ENCODE results near the gene BMPR2.

The BMPR2 gene

GRCh38 chr2:202605174-202605573, 229.0 kb downstream of the BMPR2 start:
- no peak for DNase-seq (ENCODE audit: low read depth)
- TF ChIP-seq, protein P1, sequence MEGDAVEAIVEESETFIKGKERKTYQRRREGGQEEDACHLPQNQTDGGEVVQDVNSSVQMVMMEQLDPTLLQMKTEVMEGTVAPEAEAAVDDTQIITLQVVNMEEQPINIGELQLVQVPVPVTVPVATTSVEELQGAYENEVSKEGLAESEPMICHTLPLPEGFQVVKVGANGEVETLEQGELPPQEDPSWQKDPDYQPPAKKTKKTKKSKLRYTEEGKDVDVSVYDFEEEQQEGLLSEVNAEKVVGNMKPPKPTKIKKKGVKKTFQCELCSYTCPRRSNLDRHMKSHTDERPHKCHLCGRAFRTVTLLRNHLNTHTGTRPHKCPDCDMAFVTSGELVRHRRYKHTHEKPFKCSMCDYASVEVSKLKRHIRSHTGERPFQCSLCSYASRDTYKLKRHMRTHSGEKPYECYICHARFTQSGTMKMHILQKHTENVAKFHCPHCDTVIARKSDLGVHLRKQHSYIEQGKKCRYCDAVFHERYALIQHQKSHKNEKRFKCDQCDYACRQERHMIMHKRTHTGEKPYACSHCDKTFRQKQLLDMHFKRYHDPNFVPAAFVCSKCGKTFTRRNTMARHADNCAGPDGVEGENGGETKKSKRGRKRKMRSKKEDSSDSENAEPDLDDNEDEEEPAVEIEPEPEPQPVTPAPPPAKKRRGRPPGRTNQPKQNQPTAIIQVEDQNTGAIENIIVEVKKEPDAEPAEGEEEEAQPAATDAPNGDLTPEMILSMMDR (conservative IDR thresholded peaks at IDR 0.05; ENCODE audit: control insufficient read depth, insufficient read depth, low read depth, low read length) = no peak
- no peak overlapping the region for H3K4me3 ChIP-seq (ENCODE audit: control insufficient read depth, low read depth, low read length)

DNA sequence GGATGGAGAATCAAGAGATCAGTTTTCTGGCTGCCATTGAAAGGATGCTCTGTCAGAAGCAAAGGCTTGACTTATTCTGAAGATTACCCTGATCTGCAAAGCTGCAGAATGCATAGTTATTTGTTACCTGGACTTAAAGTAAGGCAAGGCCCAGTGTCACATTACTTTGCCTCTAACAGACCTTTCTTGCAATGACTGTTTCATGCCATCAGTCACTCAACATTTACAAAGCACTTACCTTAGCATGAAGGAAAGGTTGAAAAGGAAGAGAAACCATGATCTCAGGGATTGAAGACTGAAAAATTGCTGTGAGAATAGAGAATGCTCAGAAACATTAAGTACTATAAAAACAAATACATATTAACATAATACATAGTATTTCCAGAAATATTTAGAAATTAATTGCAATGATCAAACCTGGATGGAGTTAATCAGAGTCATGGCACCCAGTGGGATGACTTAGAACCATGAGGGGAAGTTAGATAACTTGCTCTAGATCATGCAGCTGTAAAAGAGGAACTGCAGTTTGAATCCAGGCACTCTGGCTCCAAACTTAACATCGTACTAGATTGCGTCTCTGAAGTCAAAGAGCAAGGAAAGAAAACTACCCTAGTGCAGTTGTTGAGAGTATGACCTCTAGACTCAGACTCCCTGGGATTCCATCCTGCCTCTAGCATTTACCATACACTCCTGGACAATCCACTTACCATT, 232.2 kb downstream of the BMPR2 start:
- H3K4me3 ChIP-seq (ENCODE audit: control insufficient read depth, low read depth, low read length) = no peak overlapping the region
- TF ChIP-seq, protein P1 (conservative IDR thresholded peaks at IDR 0.05; ENCODE audit: control insufficient read depth, insufficient read depth, low read depth, low read length) = no peak
- no peak for DNase-seq (ENCODE audit: low read depth)

DNA sequence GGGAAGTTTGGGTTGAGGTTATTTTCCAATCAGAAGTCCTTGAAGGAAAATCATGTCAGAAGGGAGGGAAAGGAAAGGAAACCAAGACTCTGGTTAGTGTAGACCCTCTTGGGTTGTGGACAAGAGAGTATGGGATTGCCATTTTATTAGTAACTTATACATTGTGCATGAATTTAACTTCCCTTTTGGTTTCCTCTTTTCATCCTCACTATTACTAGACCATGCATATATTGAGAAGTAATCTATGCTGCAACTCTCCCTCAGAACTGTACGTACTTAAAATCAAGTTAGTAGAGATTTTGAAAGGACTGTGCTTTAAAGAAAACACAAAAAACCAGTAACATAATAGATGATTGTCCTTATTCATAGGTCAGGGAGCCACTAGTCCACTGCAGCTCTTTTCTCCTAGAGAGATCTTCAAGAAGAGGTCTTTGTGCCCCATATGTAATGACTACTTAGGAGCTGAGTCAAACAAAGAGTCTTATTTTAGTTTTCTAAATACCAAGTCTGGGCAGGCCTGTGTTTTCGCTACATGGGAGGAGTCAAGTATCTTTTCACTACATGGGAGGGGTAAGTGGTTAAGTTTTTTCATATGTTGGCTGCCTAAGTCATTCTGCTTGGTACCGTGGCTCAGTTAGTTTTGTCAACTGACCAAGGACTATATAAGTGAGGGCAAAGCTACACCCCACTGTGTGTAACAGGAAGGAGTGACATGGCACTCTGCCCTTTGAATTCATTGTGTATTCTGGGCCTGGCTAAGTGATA, 233.4 kb downstream of the BMPR2 start:
- TF ChIP-seq, protein P1 (conservative IDR thresholded peaks at IDR 0.05; ENCODE audit: control insufficient read depth, insufficient read depth, low read depth, low read length) = no peak
- no peak for DNase-seq (ENCODE audit: low read depth)
- H3K4me3 ChIP-seq (ENCODE audit: control insufficient read depth, low read depth, low read length) = no peak overlapping the region

GRCh38 chr2:202610380-202610779, 234.3 kb downstream of the BMPR2 start:
- no peak overlapping the region for H3K4me3 ChIP-seq (ENCODE audit: control insufficient read depth, low read depth, low read length)
- TF ChIP-seq, protein P1 (conservative IDR thresholded peaks at IDR 0.05; ENCODE audit: control insufficient read depth, insufficient read depth, low read depth, low read length) = no peak
- DNase-seq (ENCODE audit: low read depth) = no peak

GRCh38 chr2:202612145-202612544, 236.0 kb downstream of the BMPR2 start:
- no peak for DNase-seq (ENCODE audit: low read depth)
- no peak overlapping the region for H3K4me3 ChIP-seq (ENCODE audit: control insufficient read depth, low read depth, low read length)
- TF ChIP-seq, protein P1 (conservative IDR thresholded peaks at IDR 0.05; ENCODE audit: control insufficient read depth, insufficient read depth, low read depth, low read length) = no peak

DNA sequence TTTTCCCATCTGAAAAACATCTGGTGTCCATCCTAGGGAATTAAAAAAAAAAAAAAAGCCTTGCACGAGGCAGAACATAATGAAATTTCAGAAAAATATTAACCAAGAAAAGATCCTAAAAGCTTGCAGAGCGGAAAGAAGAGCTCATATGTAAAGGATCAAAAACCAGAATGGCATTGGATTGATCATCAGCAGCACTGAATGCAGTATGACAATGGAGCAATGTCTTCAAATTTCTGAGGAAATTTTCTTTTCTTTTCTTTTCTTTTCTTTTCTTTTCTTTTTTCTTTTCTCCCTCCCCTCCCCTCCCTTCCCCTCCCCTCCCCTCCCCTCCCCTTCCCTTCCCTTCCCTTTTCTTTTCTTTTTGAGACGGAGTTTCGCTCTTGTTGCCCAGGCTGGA, 237.4 kb downstream of the BMPR2 start:
- no peak for DNase-seq (ENCODE audit: low read depth)
- H3K4me3 ChIP-seq (ENCODE audit: control insufficient read depth, low read depth, low read length) = no peak overlapping the region
- TF ChIP-seq, protein P1 (conservative IDR thresholded peaks at IDR 0.05; ENCODE audit: control insufficient read depth, insufficient read depth, low read depth, low read length) = no peak
